Lung (tissue), 12 donors: ENCODE measurements around the gene CMBL. TPM values are rescaled to one million over a fixed set of nuclear protein-coding genes. Genes with fewer than 3 reads are reported as not detected.
"Not testable (repeated sequence)": the region's sequence is repeated elsewhere in the genome, so short reads cannot be mapped to it uniquely, and the experiment has no call there.

Experiments
- ATAC-seq: fragments of 200-7000 bp; cut with Tn5 transposase; one replicate; pipeline ENCODE4 v1.9.1; 2020; ENCODE audit warnings: moderate number of reproducible peaks; ENCODE audit not compliant: insufficient read depth, low FRiP score
- DNase-seq, 3 donors: peaks; one replicate each; pipeline ENCODE4 v3.0.0-alpha.2; 2013 to 2017
- H3K27ac ChIP-seq, 2 donors: one replicate each; pipeline ENCODE4 v1.5.1; 2013; ENCODE audit warnings: mild to moderate bottlenecking in 2 of 2, moderate library complexity in 2 of 2, control low read depth in 1 of 2, inconsistent platforms in 1 of 2, low read depth in 1 of 2, low read length in 1 of 2
- H3K27me3 ChIP-seq, 3 donors: one replicate each; pipeline ENCODE4 v1.5.1; 2013; ENCODE audit warnings: low read length in 2 of 3; ENCODE audit not compliant: control insufficient read depth in 3 of 3, insufficient read depth in 3 of 3
- H3K36me3 ChIP-seq, 4 donors: one replicate each; pipeline ENCODE4 v1.5.1; 2013; ENCODE audit warnings: low read length in 4 of 4, mild to moderate bottlenecking in 1 of 4, moderate library complexity in 1 of 4; ENCODE audit not compliant: control insufficient read depth in 4 of 4, insufficient read depth in 4 of 4
- H3K4me1 ChIP-seq, 5 donors: one replicate each; pipeline ENCODE4 v1.5.1; 2013; ENCODE audit warnings: low read length in 5 of 5, mild to moderate bottlenecking in 2 of 5, moderate library complexity in 1 of 5; ENCODE audit not compliant: control insufficient read depth in 5 of 5, insufficient read depth in 5 of 5
- H3K4me3 ChIP-seq: one replicate; pipeline ENCODE4 v1.5.1; 2013; ENCODE audit warnings: mild to moderate bottlenecking, control low read depth, moderate library complexity
- H3K9ac ChIP-seq, 2 donors: one replicate each; pipeline ENCODE4 v1.5.1; 2013; ENCODE audit warnings: low read length in 2 of 2, control low read depth in 1 of 2; ENCODE audit not compliant: insufficient read depth in 1 of 2
- H3K9me3 ChIP-seq, 4 donors: one replicate each; pipeline ENCODE4 v1.5.1; 2013; ENCODE audit warnings: low read length in 3 of 4, mild to moderate bottlenecking in 1 of 4, moderate library complexity in 1 of 4; ENCODE audit not compliant: control insufficient read depth in 4 of 4, insufficient read depth in 3 of 4
- WGBS, 2 donors: extraction: QIAGEN DNeasy Blood & Tissue Kit; methylation state at CpG; one replicate each; pipeline ENCODE4 v1.1.7; 2013; 5-methylcytosine and 5-hydroxymethylcytosine counted together
- polyA plus RNA-seq, 2 donors: library from polyadenylated mRNA; stranded (reverse); fragments of 200-250 nt; gene quantifications; one replicate each; pipeline ENCODE4 v1.2.1, GENCODE V29; 2013
- total RNA-seq, 2 donors: library from RNA; depleted of rRNA in 1 of 2; stranded (reverse); fragments of >200 nt in 1 of 2; gene quantifications; one replicate each; pipeline ENCODE4 v1.2.1, GENCODE V29; 2014 to 2021
- TF ChIP-seq, protein P1 (sequence below): IDR thresholded peaks from 2 replicates; pipeline ENCODE4 v1.5.1; 2012; ENCODE audit warnings: mild to moderate bottlenecking; ENCODE audit errors: control extremely low read depth, extremely low read depth
- donor health status: control.
- donor health status: control.
- donor health status: Bipolar disorder and iron deficiency.
- donor health status: healthy.
- donor health status: DM: yes; HTN: yes; CAD: no.

The CMBL gene
- total and polyA plus RNA-seq, 4 donors = 8.1 to 15.9 (median 12.9) TPM

DNA sequence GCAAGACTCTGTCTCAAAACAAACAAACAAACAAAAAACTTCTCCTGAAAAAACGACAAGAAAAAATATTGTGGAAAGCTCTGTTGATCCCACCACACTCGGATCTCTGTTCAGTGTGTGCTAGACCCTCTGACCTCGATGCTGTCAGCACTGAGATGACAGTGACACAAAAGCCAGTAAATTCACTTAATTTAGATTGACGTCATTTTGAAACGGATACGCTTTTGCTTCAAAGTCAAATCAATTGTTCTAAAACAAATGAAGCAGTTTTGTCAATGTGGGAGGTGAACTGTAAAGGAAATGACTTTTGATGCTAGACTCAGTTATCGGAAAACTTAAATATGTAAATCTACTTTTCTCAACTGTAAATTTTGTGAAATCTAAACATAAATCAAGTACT, 31.0 kb downstream of the CMBL start:
- Histone ChIP-seq H3K27me3 (no peaks in the 10 kb centered on the region), H3K9ac (no peak overlapping the region), H3K4me1 (peaks cover 0 to under 1% (median 0%) of the 10 kb centered on the region in 5 donors), H3K4me3 (no peak overlapping the region), H3K36me3 (no peaks in the 10 kb centered on the region), H3K9me3 (no peaks in the 10 kb centered on the region), H3K27ac (no peak overlapping the region)
- TF ChIP-seq, protein P1, sequence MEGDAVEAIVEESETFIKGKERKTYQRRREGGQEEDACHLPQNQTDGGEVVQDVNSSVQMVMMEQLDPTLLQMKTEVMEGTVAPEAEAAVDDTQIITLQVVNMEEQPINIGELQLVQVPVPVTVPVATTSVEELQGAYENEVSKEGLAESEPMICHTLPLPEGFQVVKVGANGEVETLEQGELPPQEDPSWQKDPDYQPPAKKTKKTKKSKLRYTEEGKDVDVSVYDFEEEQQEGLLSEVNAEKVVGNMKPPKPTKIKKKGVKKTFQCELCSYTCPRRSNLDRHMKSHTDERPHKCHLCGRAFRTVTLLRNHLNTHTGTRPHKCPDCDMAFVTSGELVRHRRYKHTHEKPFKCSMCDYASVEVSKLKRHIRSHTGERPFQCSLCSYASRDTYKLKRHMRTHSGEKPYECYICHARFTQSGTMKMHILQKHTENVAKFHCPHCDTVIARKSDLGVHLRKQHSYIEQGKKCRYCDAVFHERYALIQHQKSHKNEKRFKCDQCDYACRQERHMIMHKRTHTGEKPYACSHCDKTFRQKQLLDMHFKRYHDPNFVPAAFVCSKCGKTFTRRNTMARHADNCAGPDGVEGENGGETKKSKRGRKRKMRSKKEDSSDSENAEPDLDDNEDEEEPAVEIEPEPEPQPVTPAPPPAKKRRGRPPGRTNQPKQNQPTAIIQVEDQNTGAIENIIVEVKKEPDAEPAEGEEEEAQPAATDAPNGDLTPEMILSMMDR = no peak
- 84 to 87% methylated on average over 7 of the region's 7 CpGs for whole genome bisulfite sequencing, 2 donors
- DNase-seq (no peak), ATAC-seq (no peak)

DNA sequence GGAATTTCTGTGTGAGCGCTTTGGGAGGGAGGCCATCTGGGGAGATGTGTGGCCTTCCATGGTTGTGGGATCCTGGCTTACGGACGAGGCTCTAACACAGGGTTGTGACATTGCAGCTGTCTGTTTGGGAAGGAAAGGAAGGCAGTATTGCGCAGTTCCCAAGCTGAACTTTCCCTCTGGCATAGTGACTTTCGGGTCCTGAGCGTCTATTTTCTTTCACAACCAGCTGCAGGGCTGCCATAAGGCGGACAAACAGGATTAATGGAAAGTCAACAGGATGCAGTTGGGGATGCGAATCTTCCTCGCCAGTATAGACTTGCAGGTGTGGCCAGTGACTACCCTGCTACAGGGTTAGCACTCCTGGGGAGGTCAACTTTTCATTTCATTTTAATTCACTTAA, 31.7 kb downstream of the CMBL start:
- peaks cover 0 to 1% (median 0%) of the 10 kb centered on the region in 5 donors for H3K4me1 ChIP-seq
- no peak overlapping the region for H3K4me3 ChIP-seq
- H3K36me3 ChIP-seq = no peaks in the 10 kb centered on the region
- no peaks in the 10 kb centered on the region for H3K9me3 ChIP-seq
- TF ChIP-seq, protein P1 = no peak
- H3K27me3 ChIP-seq = no peaks in the 10 kb centered on the region
- H3K27ac ChIP-seq = no peak overlapping the region
- peak; percentile 36 to 83 (median 38) for DNase-seq
- no peak overlapping the region for H3K9ac ChIP-seq
- 57 to 78% methylated on average over 9 of the region's 9 CpGs for WGBS, 2 donors
- ATAC-seq = peak; percentile 47

DNA sequence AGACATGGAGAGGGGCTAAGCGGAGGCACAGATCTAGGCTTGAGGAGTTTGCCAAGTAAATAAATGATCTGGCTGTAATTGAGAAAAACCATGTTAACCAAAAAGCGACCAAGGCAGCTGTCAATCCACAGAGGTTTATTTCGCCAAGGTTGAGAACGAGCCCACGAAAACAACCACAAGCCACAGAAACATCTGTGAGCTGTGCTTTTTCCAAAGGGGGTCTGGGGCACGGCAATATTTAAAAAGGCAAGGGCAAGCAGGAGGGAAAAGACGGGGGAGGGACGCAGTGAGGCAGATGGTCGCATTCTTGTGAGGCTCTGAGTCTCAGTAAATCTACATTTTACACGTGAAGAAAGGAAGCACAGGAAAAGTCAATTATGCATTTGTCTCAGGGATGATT, 32.2 kb downstream of the CMBL start:
- 54 to 73% methylated on average over 9 to 10 of the region's 10 CpGs for WGBS, 2 donors
- DNase-seq = no peak
- H3K9me3 ChIP-seq = no peaks in the 10 kb centered on the region
- ATAC-seq = no peak
- TF ChIP-seq, protein P1 = no peak
- H3K4me1 ChIP-seq = peaks cover 0 to 1% (median 0%) of the 10 kb centered on the region in 5 donors
- H3K9ac ChIP-seq = no peak overlapping the region
- no peak overlapping the region for H3K4me3 ChIP-seq
- no peak overlapping the region for H3K27ac ChIP-seq
- no peaks in the 10 kb centered on the region for H3K27me3 ChIP-seq
- H3K36me3 ChIP-seq = no peaks in the 10 kb centered on the region

DNA sequence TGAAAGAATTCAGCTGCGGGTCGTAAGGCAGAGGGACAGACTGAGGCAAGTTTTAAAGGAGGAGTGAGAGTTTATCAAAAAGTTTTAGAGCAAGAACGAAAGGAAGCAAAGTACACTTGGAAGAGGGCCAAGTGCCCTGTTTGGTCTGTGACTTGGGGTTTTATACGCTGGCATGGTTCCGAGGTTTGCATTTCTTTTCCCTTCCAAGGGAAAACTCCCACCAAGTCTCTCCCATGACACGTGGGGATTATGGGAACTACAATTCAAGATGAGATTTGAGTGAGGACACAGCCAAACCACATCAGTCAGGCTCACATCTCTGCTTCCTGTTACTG, 34.9 kb downstream of the CMBL start:
- not testable (repeated sequence) for H3K27ac ChIP-seq, H3K9me3 ChIP-seq, H3K4me3 ChIP-seq, DNase-seq, H3K36me3 ChIP-seq, ATAC-seq, H3K4me1 ChIP-seq, H3K9ac ChIP-seq, H3K27me3 ChIP-seq
- 66 to 79% methylated on average over 6 of the region's 6 CpGs for WGBS, 2 donors
